SK-N-SH treated with all-trans-retinoic acid at 6 μM for 48 hours (cell line): ENCODE results near the gene KRTAP10-4.

Experiments
- CREB5 ChIP-seq: fragments of 250-450 bp; sonication (Bioruptor Pico); IDR thresholded peaks from 2 replicates; pipeline ENCODE4 v1.5.1; 2020; ENCODE audit warnings: low read depth, mild to moderate bottlenecking, moderate library complexity
- OSR1 ChIP-seq: fragments of 250-450 bp; sonication (Bioruptor Pico); IDR thresholded peaks from 2 replicates; pipeline ENCODE4 v1.8.0; 2022; ENCODE audit warnings: moderate library complexity, mild to moderate bottlenecking, inconsistent platforms
- ZFP3 ChIP-seq: fragments of 250-450 bp; sonication (Bioruptor Pico); IDR thresholded peaks from 2 replicates; pipeline ENCODE4 v1.5.0; 2020; ENCODE audit warnings: mild to moderate bottlenecking, moderate library complexity
- ZNF565 ChIP-seq: fragments of 450-650 bp; formaldehyde crosslinking; conservative IDR thresholded peaks from 2 replicates; pipeline ENCODE4 v1.5.0; 2020; ENCODE audit warnings: low read depth, mild to moderate bottlenecking, moderate library complexity

- TF ChIP-seq OSR1 (CRISPR knock-in tag), result no peak
- no peak for TF ChIP-seq CREB5 (CRISPR knock-in tag)
- TF ChIP-seq ZNF565, result no peak
- TF ChIP-seq ZFP3 (CRISPR knock-in tag), result no peak
Observed at GRCh38 chr21:44572959-44573583, 458 bp upstream of the KRTAP10-4 start.
